GM23338 (cell line): ENCODE measurements around the gene NPHP3.

Experiments used
- EZH2 ChIP-seq: fragments of 200-600 bp; sonication (generic); IDR thresholded peaks from one replicate; pipeline ENCODE4 v1.8.0; 2017; ENCODE audit warnings: antibody characterized with exemption, mild to moderate bottlenecking, low read depth; ENCODE audit not compliant: unreplicated experiment
- EZH2phosphoT487 ChIP-seq: fragments of 200-600 bp; sonication (generic); IDR thresholded peaks from one replicate; pipeline ENCODE4 v1.8.1; 2018; ENCODE audit warnings: antibody characterized with exemption; ENCODE audit not compliant: unreplicated experiment
- JUNB ChIP-seq: IDR thresholded peaks from one replicate; pipeline ENCODE4 v1.6.1; 2016; ENCODE audit warnings: antibody characterized with exemption; ENCODE audit not compliant: unreplicated experiment
- POLR2AphosphoS5 ChIP-seq: IDR thresholded peaks from 2 replicates; pipeline ENCODE4 v1.6.1; 2016; ENCODE audit warnings: antibody characterized with exemption, low read depth
- TF ChIP-seq, protein P1 (sequence below), 2 experiments: fragments of 200-600 bp in 1 of 2; sonication (generic) in 1 of 2; conservative IDR thresholded peaks; 2 replicates each; pipeline versions ENCODE4 v1.5.1 to v1.6.1; 2016 to 2017; ENCODE audit warnings: antibody characterized with exemption in 2 of 2, low read depth in 2 of 2, mild to moderate bottlenecking in 2 of 2, moderate library complexity in 1 of 2
- TF ChIP-seq, protein P2 (sequence below): IDR thresholded peaks from one replicate; pipeline ENCODE4 v1.6.1; 2018; ENCODE audit warnings: antibody characterized with exemption; ENCODE audit not compliant: unreplicated experiment

DNA sequence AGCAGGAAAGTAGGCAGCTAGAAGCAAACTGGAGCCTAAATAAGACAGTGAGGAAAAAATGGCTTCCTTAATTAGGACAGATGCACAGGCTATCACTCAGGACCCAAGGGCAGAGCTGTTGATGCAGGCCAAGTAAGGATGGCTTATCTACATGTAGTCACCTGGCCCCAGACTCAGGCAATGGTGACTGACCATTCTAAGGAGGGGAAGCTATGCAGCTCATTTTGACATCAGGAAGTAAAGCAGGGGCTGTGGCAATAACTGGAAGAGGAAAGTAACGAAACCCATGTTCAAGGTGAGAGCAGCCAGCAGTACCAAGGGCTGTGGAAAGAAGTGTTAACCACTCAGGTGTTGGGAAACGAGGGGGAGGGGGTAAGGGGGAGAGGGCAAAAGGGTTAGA is 78.8 kb downstream of the NPHP3 start:
- TF ChIP-seq, protein P1, sequence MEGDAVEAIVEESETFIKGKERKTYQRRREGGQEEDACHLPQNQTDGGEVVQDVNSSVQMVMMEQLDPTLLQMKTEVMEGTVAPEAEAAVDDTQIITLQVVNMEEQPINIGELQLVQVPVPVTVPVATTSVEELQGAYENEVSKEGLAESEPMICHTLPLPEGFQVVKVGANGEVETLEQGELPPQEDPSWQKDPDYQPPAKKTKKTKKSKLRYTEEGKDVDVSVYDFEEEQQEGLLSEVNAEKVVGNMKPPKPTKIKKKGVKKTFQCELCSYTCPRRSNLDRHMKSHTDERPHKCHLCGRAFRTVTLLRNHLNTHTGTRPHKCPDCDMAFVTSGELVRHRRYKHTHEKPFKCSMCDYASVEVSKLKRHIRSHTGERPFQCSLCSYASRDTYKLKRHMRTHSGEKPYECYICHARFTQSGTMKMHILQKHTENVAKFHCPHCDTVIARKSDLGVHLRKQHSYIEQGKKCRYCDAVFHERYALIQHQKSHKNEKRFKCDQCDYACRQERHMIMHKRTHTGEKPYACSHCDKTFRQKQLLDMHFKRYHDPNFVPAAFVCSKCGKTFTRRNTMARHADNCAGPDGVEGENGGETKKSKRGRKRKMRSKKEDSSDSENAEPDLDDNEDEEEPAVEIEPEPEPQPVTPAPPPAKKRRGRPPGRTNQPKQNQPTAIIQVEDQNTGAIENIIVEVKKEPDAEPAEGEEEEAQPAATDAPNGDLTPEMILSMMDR (conservative IDR thresholded peaks at IDR 0.05; ENCODE audit: low read depth in 2 of 2) = no peak
- TF ChIP-seq POLR2AphosphoS5 (no peak), EZH2phosphoT487 (no peak), EZH2 (no peak), JUNB (no peak)
- TF ChIP-seq, protein P2, sequence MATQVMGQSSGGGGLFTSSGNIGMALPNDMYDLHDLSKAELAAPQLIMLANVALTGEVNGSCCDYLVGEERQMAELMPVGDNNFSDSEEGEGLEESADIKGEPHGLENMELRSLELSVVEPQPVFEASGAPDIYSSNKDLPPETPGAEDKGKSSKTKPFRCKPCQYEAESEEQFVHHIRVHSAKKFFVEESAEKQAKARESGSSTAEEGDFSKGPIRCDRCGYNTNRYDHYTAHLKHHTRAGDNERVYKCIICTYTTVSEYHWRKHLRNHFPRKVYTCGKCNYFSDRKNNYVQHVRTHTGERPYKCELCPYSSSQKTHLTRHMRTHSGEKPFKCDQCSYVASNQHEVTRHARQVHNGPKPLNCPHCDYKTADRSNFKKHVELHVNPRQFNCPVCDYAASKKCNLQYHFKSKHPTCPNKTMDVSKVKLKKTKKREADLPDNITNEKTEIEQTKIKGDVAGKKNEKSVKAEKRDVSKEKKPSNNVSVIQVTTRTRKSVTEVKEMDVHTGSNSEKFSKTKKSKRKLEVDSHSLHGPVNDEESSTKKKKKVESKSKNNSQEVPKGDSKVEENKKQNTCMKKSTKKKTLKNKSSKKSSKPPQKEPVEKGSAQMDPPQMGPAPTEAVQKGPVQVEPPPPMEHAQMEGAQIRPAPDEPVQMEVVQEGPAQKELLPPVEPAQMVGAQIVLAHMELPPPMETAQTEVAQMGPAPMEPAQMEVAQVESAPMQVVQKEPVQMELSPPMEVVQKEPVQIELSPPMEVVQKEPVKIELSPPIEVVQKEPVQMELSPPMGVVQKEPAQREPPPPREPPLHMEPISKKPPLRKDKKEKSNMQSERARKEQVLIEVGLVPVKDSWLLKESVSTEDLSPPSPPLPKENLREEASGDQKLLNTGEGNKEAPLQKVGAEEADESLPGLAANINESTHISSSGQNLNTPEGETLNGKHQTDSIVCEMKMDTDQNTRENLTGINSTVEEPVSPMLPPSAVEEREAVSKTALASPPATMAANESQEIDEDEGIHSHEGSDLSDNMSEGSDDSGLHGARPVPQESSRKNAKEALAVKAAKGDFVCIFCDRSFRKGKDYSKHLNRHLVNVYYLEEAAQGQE = no peak
